Measurements from ENCODE around the gene CCDC97. TPM values are rescaled to one million over a fixed set of nuclear protein-coding genes. Genes with fewer than 3 reads are reported as not detected.

The CCDC97 gene
- total RNA-seq, 1 donor from 2014 or later: 30.3 TPM

DNA sequence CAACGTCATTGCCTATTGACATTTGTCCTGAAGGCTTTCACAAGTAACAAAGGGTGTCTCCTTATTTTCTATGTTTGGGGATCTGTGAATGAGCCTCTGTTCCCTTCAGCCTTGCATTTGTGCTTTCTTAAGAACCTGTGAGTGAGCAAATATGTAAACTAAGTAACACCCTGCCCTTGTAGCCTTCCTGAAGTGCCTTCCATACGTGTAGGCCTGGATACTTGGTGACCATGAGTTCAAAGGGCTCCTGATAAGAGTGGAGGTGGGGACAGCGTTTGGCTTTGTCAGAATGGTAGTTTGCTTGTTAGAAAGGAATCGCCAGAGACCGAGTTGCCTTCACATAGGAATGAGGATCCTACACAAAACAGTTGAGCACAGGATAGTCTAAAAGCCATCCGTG, 14.5 kb upstream of the CCDC97 start:
- peak; percentile 49 to 70 for ATAC-seq
- Histone ChIP-seq H3K27me3 (ENCODE audit: low read depth) (no peaks in the 10 kb centered on the region), H3K36me3 (peaks cover 97% of the 10 kb centered on the region), H3K27ac (peak overlapping the region; percentile 86), H3K9me3 (no peaks in the 10 kb centered on the region), H3K4me1 (peaks cover 57% of the 10 kb centered on the region), H3K4me3 (no peak overlapping the region)
- no peak for DNase-seq
- TF ChIP-seq, protein P1, sequence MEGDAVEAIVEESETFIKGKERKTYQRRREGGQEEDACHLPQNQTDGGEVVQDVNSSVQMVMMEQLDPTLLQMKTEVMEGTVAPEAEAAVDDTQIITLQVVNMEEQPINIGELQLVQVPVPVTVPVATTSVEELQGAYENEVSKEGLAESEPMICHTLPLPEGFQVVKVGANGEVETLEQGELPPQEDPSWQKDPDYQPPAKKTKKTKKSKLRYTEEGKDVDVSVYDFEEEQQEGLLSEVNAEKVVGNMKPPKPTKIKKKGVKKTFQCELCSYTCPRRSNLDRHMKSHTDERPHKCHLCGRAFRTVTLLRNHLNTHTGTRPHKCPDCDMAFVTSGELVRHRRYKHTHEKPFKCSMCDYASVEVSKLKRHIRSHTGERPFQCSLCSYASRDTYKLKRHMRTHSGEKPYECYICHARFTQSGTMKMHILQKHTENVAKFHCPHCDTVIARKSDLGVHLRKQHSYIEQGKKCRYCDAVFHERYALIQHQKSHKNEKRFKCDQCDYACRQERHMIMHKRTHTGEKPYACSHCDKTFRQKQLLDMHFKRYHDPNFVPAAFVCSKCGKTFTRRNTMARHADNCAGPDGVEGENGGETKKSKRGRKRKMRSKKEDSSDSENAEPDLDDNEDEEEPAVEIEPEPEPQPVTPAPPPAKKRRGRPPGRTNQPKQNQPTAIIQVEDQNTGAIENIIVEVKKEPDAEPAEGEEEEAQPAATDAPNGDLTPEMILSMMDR (IDR thresholded peaks at IDR 0.05): no peak
- intact Hi-C loops (cut with DNase I): no loop called here

DNA sequence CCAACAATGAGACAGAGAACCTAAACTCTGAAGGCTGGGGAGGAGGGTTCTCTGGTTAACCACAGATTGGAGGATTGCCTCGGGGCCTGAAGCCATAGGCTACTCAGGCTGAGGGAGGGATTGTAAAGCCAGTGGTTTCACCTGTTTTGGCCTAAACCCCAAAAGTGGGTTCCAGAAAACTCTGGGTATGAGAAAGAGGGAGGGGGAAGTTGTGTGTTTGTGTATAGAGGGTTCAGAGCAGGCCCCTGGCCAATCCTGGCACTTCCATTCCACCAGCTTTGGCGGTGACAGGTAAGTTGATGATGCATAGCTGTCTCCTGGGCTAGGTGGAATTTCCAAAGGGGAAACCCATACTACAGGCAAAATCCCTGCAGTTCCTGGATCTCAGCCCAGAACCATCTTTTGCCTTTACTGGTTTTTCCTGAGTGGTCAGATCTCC, 13.5 kb upstream of the CCDC97 start:
- Histone ChIP-seq H3K4me1 (peaks cover 60% of the 10 kb centered on the region), H3K27ac (peak overlapping the region; percentile 86)
- TF ChIP-seq, protein P1 (IDR thresholded peaks at IDR 0.05): no peak

DNA sequence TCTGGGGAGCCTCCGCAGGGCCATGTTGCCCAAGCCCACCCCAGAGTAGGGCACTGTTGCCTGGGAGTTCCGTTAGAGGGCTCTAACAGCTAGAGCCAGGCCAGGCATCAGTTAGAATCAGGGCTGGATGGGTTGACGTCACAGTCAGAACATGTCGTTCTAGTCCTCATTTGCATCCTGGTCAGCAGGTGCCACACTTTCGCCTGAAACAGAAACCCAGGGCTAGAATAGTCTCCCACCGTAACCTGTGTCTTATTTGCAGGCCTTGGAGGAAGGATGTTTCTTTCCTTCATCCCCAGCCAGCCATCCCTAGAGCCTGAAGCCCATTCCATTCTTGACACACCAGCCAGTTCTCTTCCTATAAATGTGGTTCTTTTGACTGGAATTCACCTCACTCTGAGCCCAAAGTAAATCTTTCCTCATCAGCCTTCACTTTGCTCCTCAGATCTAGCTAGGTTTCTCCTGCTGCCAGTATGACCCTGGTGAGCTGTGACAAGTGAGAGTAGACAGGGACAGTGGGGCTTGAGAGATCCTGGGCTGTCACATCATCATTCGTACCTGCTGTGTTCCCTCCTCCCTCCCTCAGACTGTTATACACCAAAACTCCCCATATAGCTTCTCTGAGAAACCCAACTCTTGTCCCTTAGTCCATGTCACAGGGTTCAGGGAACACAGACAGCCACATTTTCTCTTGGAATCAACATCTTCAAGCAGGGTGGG, 12.2 kb upstream of the CCDC97 start:
- H3K27ac ChIP-seq: peak overlapping the region; percentile 86
- DNase-seq: no peak
- H3K36me3 ChIP-seq: peaks cover 97% of the 10 kb centered on the region

More for the DNA sequence above, 13.5 kb upstream of the CCDC97 start:
- no peak overlapping the region for H3K4me3 ChIP-seq
- H3K27me3 ChIP-seq (ENCODE audit: low read depth): no peaks in the 10 kb centered on the region
- intact Hi-C loops (cut with DNase I): no loop called here
- peaks cover 97% of the 10 kb centered on the region for H3K36me3 ChIP-seq
- ATAC-seq (peak in 1 of 2 donors; percentile 9), DNase-seq (no peak)
- H3K9me3 ChIP-seq: no peaks in the 10 kb centered on the region

DNA sequence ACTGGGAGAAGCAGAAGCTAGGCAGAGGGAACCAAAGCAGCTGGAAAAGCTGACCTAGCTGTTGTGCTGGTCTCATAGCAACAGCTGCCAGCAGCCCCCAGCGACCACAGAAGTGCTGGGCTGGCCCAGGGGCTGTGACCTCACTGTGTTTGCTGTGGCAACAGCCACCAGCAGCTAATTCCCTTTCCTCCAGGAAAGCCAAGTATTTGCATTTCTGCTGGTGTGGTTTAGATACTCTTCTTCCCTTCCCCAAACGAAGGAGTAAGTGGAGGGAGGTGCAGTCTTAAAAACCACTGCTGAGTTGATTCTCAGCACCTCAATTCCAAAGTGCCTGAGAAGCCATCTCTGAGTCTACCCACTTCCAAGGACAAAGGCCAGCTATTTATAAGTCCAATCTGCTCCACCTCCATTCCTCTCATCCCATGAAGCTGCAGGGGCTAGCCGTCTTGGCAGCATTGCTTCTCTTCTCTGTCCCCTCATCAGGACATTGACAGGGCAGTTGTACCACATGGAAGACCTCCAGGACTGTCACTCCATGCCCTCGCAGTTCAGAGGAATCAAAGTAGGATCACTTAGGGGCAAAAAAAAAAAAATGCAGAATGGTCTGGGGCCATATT, 11.5 kb upstream of the CCDC97 start:
- ATAC-seq (peak; percentile 88 to 91), DNase-seq (peak; percentile 91)
- intact Hi-C loops (cut with DNase I): no loop called here
- TF ChIP-seq, protein P1 (IDR thresholded peaks at IDR 0.05): no peak
- Histone ChIP-seq H3K4me1 (peaks cover 60% of the 10 kb centered on the region), H3K36me3 (peaks cover 97% of the 10 kb centered on the region), H3K27ac (peak overlapping the region; percentile 86), H3K4me3 (no peak overlapping the region), H3K27me3 (ENCODE audit: low read depth) (no peaks in the 10 kb centered on the region), H3K9me3 (no peaks in the 10 kb centered on the region)

More for the DNA sequence above, 12.2 kb upstream of the CCDC97 start:
- no peaks in the 10 kb centered on the region for H3K9me3 ChIP-seq
- peak; percentile 4 to 9 for ATAC-seq
- H3K4me1 ChIP-seq: peaks cover 60% of the 10 kb centered on the region
- H3K27me3 ChIP-seq (ENCODE audit: low read depth): no peaks in the 10 kb centered on the region
- H3K4me3 ChIP-seq: no peak overlapping the region
- TF ChIP-seq, protein P1 (IDR thresholded peaks at IDR 0.05): no peak
- intact Hi-C loops (cut with DNase I): no loop called here

DNA sequence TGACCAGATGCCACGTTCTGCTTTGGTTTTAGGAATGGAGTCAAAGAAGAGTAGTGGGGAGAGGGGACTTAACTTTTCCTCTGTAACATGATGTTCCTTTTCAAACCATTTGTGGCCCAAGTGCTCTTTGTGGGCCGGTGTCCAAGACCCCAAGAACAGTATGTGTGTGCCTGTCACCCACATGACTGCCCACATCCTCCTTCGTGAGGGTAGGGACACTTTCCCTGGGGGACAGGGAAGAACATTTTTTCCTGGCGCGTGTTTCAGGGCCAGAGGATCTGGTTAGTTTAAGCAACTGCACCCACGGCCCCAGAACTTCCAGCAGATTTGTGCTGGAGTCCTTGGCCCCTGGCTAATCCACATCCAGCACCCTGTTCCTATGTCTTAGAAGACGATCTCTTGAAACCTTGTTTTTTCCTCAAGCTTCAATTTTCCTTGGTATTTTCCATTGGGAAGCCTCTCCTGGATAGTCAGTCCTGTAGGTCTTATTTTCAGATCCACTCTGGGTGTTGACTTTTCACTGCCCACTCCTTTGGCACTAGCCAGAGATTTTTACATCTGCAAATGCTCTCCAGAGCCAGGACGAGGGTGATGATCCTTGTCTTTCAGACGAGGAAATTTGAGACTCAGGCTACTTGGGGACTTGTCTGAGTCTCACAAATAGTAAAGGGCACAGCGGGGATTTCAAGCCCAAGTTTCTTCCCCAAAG, 10.8 kb upstream of the CCDC97 start:
- Histone ChIP-seq H3K4me1 (peaks cover 60% of the 10 kb centered on the region), H3K27me3 (ENCODE audit: low read depth) (no peaks in the 10 kb centered on the region), H3K4me3 (no peak overlapping the region), H3K27ac (peak overlapping the region; percentile 86), H3K9me3 (no peaks in the 10 kb centered on the region), H3K36me3 (peaks cover 97% of the 10 kb centered on the region)
- intact Hi-C loops (cut with DNase I): no loop called here
- TF ChIP-seq, protein P1 (IDR thresholded peaks at IDR 0.05): no peak
- peak; percentile 18 to 29 for ATAC-seq
- peak; percentile 66 for DNase-seq
